Tibial artery (tissue), 4 donors: ENCODE data around the gene SMYD1.

Source experiments
- DNase-seq, 2 donors: peaks; one replicate each; pipeline ENCODE4 v3.0.0-alpha.2; 2019
- H3K27ac ChIP-seq, 2 donors: fragments of 200-600 bp; sonication (generic) in 1 of 2; 1 replicate in 1 of 2; 2 replicates in 1 of 2; pipeline ENCODE4 v1.5.1; 2018 to 2019; ENCODE audit warnings: mild to moderate bottlenecking in 1 of 2
- H3K27me3 ChIP-seq, 2 donors: fragments of 200-600 bp; sonication (generic) in 1 of 2; one replicate each; pipeline versions ENCODE4 v1.5.1 to v1.6.0; 2016 to 2019
- H3K36me3 ChIP-seq, 3 donors: fragments of 200-600 bp; sonication (generic) in 2 of 3; one replicate each; pipeline ENCODE4 v1.5.1; 2016 to 2019; ENCODE audit warnings: mild to moderate bottlenecking in 2 of 3
- H3K4me1 ChIP-seq, 4 donors: fragments of 200-600 bp; sonication (generic) in 2 of 4; 1 replicate in 3 of 4; 2 replicates in 1 of 4; pipeline ENCODE4 v1.5.1; 2016 to 2019
- H3K4me3 ChIP-seq, 2 donors: fragments of 200-600 bp; sonication (generic) in 1 of 2; 1 replicate in 1 of 2; 2 replicates in 1 of 2; pipeline ENCODE4 v1.5.1; 2018 to 2019; ENCODE audit warnings: mild to moderate bottlenecking in 2 of 2
- H3K9me3 ChIP-seq, 3 donors: fragments of 200-600 bp; sonication (generic) in 1 of 3; one replicate each; pipeline ENCODE4 v1.5.1; 2016 to 2019
- CTCF ChIP-seq, 2 experiments: fragments of 200-600 bp in 1 of 2; fragments of 450-650 bp in 1 of 2; IDR thresholded peaks; one replicate each; pipeline ENCODE4 v1.5.1; 2017 to 2019; ENCODE audit warnings: antibody characterized with exemption in 2 of 2, mild to moderate bottlenecking in 1 of 2, moderate library complexity in 1 of 2
- intact Hi-C: fragments of 100-400 bp; cut with DNase I; formaldehyde crosslinking; loops from one replicate; pipeline ENCODE4 v1.15.0; 2023; ENCODE audit warnings: low total_unique reads

Gene SMYD1

DNA sequence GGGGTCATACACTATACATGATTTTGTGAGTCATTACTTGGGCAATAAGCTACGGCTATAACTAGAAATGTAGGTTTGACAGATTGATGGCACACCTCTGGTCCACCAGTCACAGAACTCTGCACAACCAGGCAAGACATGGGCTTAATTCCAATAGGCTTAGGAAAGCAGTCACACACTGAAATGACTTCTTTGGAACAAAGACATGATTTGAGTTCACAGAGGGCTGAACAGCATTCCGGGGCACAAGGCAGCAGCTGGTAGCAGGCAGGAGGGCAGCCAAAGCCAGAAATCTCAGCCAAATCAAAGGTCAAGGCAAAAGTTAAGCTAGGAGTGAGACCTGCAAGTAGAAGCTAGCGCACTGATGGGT lies 32.8 kb downstream of the SMYD1 start:
- intact Hi-C loops = no loop called here

GRCh38 chr2:88108796-88109195 lies 41.2 kb downstream of the SMYD1 start:
- Histone ChIP-seq H3K27ac (no peak overlapping the region), H3K9me3 (no peaks in the 10 kb centered on the region), H3K27me3 (peaks cover 0 to 3% of the 10 kb centered on the region in 2 donors), H3K4me3 (no peak overlapping the region), H3K36me3 (no peaks in the 10 kb centered on the region), H3K4me1 (no peaks in the 10 kb centered on the region)
- no peak for TF ChIP-seq CTCF (IDR thresholded peaks at IDR 0.05)
- intact Hi-C loops = no loop called here
- DNase-seq = no peak

More for the DNA sequence above, 32.8 kb downstream of the SMYD1 start:
- no peaks in the 10 kb centered on the region for H3K4me1 ChIP-seq
- no peaks in the 10 kb centered on the region for H3K36me3 ChIP-seq
- TF ChIP-seq CTCF (IDR thresholded peaks at IDR 0.05) = no peak
- no peaks in the 10 kb centered on the region for H3K9me3 ChIP-seq
- H3K27ac ChIP-seq = no peak overlapping the region
- H3K27me3 ChIP-seq = no peaks in the 10 kb centered on the region
- H3K4me3 ChIP-seq = no peak overlapping the region
- no peak for DNase-seq

GRCh38 chr2:88110830-88111229 lies 43.2 kb downstream of the SMYD1 start:
- no peak for DNase-seq
- Histone ChIP-seq H3K36me3 (no peaks in the 10 kb centered on the region), H3K4me1 (no peaks in the 10 kb centered on the region), H3K4me3 (no peak overlapping the region), H3K27ac (no peak overlapping the region), H3K9me3 (no peaks in the 10 kb centered on the region), H3K27me3 (peaks cover 0 to under 1% of the 10 kb centered on the region in 2 donors)
- intact Hi-C loops = no loop called here
- no peak for TF ChIP-seq CTCF (IDR thresholded peaks at IDR 0.05)

DNA sequence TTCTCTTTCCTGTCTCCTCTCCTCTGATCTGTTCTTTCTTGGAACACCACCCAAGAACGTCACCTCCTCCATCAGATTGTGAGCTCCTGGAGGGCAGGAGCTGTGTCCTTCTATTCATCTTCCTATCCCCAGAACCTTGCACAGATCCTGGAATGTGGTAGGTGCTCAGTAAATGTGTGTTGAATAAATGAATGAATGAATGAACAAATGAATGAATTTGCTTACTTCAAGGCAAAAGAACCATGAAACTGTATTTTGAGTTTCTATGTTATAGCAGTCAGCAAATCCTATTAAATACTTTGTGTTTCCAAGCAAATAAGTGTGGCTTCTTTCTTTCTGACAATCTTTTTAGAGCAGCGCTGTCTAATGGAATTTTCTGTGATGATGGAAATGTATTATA lies 45.4 kb downstream of the SMYD1 start:
- no peaks in the 10 kb centered on the region for H3K9me3 ChIP-seq
- H3K4me1 ChIP-seq = no peaks in the 10 kb centered on the region
- no peak overlapping the region for H3K4me3 ChIP-seq
- no peaks in the 10 kb centered on the region for H3K36me3 ChIP-seq
- intact Hi-C loops = no loop called here
- no peak for TF ChIP-seq CTCF (IDR thresholded peaks at IDR 0.05)
- H3K27me3 ChIP-seq = no peaks in the 10 kb centered on the region
- no peak overlapping the region for H3K27ac ChIP-seq
- DNase-seq = no peak

DNA sequence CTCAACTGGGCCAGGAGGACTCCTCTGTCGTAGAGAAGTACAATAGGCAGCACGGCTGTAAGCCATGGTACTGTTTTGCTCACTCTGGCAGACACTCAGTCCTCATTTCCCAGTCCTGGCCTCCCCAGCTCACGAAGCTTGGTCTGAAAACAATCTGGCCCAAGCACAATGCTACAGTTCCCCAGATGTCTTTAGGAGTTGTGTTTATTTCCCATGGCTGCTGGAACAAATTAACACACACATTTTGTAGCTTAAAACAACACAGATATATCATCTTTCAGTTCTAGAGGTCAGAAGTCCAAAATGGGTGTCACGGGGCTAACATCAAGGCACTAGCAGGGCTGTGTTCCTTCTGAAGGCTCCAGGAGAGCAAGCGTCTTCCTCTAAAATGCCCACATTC lies 47.3 kb downstream of the SMYD1 start:
- DNase-seq = no peak
- no peaks in the 10 kb centered on the region for H3K4me1 ChIP-seq
- H3K27ac ChIP-seq = no peak overlapping the region
- H3K36me3 ChIP-seq = no peaks in the 10 kb centered on the region
- H3K4me3 ChIP-seq = no peak overlapping the region
- TF ChIP-seq CTCF (IDR thresholded peaks at IDR 0.05) = no peak
- intact Hi-C loops = no loop called here
- H3K9me3 ChIP-seq = no peaks in the 10 kb centered on the region
- H3K27me3 ChIP-seq = no peaks in the 10 kb centered on the region

DNA sequence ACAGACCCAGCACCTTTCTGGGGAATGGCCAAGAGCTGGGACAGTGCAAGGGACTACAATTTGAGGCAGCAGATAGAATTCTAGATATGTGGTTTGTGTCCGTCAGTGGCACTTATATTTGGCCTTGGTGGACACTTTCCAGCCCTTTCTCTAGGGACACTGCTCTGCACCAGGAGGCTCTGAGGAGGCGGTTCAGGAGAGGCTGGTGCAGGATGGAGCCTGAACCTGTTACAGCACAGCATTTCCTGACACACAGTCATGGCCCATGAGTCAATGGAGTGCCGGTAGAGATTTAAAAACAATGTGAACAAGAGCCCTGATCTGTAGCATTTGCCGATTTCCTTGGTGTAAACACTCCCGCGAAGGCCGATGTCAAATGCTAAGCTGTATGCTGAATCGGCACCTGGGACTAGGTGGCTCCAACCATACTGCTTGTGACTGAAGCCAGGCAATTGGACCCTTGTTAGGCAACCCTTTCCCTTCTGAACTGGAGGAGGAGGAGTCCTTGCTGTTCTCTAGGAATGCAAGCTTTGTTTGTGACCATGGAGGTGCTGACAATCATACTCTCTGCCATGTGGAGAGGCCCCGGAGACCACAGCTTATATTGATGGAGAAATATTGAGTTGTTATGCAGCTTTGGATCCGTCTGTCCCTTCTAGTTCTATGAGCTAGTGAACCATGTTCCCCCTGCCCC lies 48.3 kb downstream of the SMYD1 start:
- Histone ChIP-seq H3K36me3 (no peaks in the 10 kb centered on the region), H3K9me3 (no peaks in the 10 kb centered on the region), H3K27me3 (peaks cover 0 to 3% of the 10 kb centered on the region in 2 donors), H3K27ac (no peak overlapping the region), H3K4me1 (no peaks in the 10 kb centered on the region), H3K4me3 (no peak overlapping the region)
- no peak for TF ChIP-seq CTCF (IDR thresholded peaks at IDR 0.05)
- no peak for DNase-seq
- intact Hi-C loops = no loop called here
